Nephron (organoid): ENCODE results near the gene ITPR1.

Source experiments
- H3K27ac Mint-ChIP-seq, 3 experiments: 2 replicates each; pipeline ENCODE4 v1.8.0; 2020; ENCODE audit warnings: mixed read lengths in 3 of 3, mild to moderate bottlenecking in 2 of 3, moderate library complexity in 1 of 3
- H3K27me3 Mint-ChIP-seq: 2 replicates; pipeline ENCODE4 v1.8.0; 2021; ENCODE audit warnings: low read depth, mild to moderate bottlenecking, moderate library complexity, mixed read lengths
- H3K36me3 Mint-ChIP-seq: 2 replicates; pipeline ENCODE4 v1.8.0; 2020; ENCODE audit warnings: low read depth, mixed read lengths
- H3K4me1 Mint-ChIP-seq: 2 replicates; pipeline ENCODE4 v1.8.0; 2020; ENCODE audit warnings: mixed read lengths
- H3K4me3 Mint-ChIP-seq, 3 experiments: 2 replicates each; pipeline ENCODE4 v1.8.0; 2020; ENCODE audit warnings: mild to moderate bottlenecking in 3 of 3, mixed read lengths in 3 of 3, moderate library complexity in 2 of 3
- H3K9me3 Mint-ChIP-seq: 2 replicates; pipeline ENCODE4 v1.8.0; 2020; ENCODE audit warnings: mixed read lengths
- TF ChIP-seq, protein P1 (sequence below), 3 experiments: fragments of 200-600 bp; sonication (generic); IDR thresholded peaks; one replicate each; pipeline ENCODE4 v1.5.0; 2021; ENCODE audit warnings: antibody characterized with exemption in 3 of 3; ENCODE audit not compliant: unreplicated experiment in 3 of 3

ITPR1 gene

DNA sequence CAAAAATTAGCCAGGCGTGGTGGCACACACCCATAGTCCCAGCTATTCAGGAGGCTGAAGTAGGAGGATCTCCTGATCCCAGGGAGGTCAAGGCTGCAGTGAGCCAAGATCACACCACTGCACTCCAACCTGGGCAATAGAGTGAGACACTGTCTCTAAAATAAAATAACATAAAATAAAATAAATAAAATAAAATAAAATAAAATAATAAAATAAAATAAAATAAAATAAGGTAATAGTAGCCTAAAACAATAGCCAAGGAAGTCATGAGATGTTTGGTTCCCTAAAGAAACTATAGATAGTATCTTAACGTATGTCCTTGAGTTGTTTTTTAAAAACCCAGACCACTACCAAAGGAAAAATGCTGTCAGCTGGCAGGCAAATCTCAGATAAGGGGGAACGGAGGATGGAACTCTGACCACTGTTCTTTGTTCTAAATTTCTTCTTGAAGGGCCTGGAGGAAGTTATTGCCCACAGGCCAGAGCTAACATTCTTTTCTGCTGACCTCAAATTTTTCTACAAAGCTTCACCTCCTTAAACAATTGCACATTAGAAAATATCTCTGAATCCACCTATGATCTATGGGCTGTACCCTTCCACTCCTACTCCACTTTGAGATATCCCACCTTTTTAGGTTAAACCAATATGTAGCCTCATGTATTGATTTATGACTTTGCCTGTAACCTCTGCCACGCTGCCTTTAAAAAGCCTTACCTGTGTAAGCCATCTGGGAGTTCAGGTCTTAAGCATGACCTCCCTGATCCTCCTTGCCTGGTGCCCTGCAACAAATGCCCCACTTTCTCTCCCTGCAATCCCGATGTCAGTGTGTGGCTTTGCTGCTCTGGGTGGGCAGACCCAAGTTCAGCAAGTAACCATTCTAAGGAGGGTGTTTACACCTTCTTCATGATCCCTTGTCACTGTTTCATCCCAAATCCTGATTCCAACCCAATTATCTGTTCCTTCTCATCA is 359.9 kb downstream of the ITPR1 start:
- no peak overlapping the region for H3K27ac Mint-ChIP-seq
- H3K27me3 Mint-ChIP-seq: no peaks in the 10 kb centered on the region
- H3K9me3 Mint-ChIP-seq: no peaks in the 10 kb centered on the region
- H3K36me3 Mint-ChIP-seq: no peaks in the 10 kb centered on the region
- no peak overlapping the region for H3K4me3 Mint-ChIP-seq
- TF ChIP-seq, protein P1, sequence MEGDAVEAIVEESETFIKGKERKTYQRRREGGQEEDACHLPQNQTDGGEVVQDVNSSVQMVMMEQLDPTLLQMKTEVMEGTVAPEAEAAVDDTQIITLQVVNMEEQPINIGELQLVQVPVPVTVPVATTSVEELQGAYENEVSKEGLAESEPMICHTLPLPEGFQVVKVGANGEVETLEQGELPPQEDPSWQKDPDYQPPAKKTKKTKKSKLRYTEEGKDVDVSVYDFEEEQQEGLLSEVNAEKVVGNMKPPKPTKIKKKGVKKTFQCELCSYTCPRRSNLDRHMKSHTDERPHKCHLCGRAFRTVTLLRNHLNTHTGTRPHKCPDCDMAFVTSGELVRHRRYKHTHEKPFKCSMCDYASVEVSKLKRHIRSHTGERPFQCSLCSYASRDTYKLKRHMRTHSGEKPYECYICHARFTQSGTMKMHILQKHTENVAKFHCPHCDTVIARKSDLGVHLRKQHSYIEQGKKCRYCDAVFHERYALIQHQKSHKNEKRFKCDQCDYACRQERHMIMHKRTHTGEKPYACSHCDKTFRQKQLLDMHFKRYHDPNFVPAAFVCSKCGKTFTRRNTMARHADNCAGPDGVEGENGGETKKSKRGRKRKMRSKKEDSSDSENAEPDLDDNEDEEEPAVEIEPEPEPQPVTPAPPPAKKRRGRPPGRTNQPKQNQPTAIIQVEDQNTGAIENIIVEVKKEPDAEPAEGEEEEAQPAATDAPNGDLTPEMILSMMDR (IDR thresholded peaks at IDR 0.05; ENCODE audit: unreplicated experiment in 3 of 3): no peak
- peaks cover 32% of the 10 kb centered on the region for H3K4me1 Mint-ChIP-seq

DNA sequence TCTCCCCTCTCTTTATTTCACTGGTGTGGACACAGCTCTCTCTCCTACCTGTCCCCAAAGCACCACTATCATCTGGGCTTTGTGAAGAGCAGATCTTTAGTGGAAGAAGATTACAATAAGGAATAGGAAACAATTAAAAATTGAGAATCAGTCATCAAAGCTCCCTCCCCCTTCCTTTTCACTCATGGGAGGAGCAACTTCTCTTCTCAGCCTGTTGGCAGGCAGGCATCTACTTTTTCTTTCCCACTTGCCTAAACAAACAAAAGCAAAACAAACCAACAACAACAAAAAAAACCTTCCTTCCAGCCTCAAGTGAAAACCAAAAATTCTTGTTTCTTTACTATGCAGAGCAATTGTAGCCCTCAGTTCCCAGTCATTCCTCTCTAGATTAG is 360.6 kb downstream of the ITPR1 start:
- H3K27me3 Mint-ChIP-seq: no peaks in the 10 kb centered on the region
- no peaks in the 10 kb centered on the region for H3K9me3 Mint-ChIP-seq
- TF ChIP-seq, protein P1 (IDR thresholded peaks at IDR 0.05; ENCODE audit: unreplicated experiment in 3 of 3): no peak
- no peak overlapping the region for H3K27ac Mint-ChIP-seq
- H3K4me1 Mint-ChIP-seq: peaks cover 25% of the 10 kb centered on the region
- H3K4me3 Mint-ChIP-seq: no peak overlapping the region
- no peaks in the 10 kb centered on the region for H3K36me3 Mint-ChIP-seq

DNA sequence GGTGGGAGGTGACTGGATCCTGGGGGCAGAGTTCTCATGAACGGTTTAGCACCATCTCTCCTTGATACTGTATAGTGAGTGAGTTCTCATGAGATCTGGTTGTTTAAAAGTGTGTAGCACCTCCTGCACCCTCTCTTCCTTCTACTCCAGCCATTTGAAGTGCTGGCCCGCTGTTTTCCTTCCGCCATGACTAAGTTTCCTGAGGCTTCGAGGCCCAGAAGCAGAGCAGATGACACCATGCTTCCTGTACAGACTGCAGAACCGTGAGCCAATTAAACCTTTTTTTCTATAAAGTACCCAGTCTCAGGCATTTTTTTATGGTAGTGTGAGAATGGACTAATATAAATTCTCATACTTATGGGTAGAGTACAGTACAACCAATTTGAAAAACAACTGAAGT is 362.5 kb downstream of the ITPR1 start:
- no peaks in the 10 kb centered on the region for H3K27me3 Mint-ChIP-seq
- H3K36me3 Mint-ChIP-seq: peaks cover 4% of the 10 kb centered on the region
- H3K27ac Mint-ChIP-seq: no peak overlapping the region
- TF ChIP-seq, protein P1 (IDR thresholded peaks at IDR 0.05; ENCODE audit: unreplicated experiment in 3 of 3): no peak
- peaks cover 4% of the 10 kb centered on the region for H3K9me3 Mint-ChIP-seq
- H3K4me1 Mint-ChIP-seq: peaks cover 14% of the 10 kb centered on the region
- no peak overlapping the region for H3K4me3 Mint-ChIP-seq

DNA sequence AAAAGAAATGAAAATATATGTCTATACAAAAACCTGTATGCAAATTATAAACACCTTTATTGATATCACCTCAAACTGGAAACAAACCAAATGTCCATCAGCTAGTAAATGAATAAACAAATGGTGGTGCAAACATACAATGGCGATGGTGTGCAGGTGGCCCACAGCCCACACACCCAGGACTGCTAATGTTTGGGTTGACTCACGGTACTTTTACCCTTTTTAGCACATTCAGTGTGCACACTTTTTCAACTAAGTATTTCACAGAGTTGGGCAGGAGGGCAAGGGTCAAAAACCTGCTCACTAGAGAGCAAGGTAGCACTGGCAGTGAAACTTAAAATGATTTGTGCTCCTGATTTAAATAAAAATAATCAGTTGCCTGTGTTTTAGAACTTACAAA is 363.0 kb downstream of the ITPR1 start:
- H3K4me1 Mint-ChIP-seq: peaks cover 14% of the 10 kb centered on the region
- TF ChIP-seq, protein P1 (IDR thresholded peaks at IDR 0.05; ENCODE audit: unreplicated experiment in 3 of 3): no peak
- no peak overlapping the region for H3K4me3 Mint-ChIP-seq
- H3K9me3 Mint-ChIP-seq: peaks cover 6% of the 10 kb centered on the region
- peaks cover 4% of the 10 kb centered on the region for H3K36me3 Mint-ChIP-seq
- no peak overlapping the region for H3K27ac Mint-ChIP-seq
- no peaks in the 10 kb centered on the region for H3K27me3 Mint-ChIP-seq

DNA sequence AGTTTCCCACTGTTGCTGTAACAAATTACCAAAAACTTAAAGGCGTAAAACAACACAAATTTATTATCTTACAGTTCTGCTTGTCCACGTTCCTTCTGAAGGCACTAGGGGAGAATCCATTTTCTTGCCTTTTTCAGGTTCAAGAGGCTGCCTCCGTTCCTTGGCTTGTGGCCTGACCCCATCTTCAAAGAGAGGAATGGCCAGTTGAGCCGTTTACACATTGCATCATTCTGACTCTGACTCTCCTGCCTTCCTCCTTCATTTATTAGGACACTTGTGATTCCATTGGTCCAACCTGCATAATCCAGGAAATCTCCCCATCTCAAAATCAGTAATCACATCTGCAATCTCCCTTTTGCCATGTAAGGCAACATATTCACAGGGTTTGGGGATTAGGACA is 363.4 kb downstream of the ITPR1 start:
- no peaks in the 10 kb centered on the region for H3K27me3 Mint-ChIP-seq
- H3K36me3 Mint-ChIP-seq: peaks cover 4% of the 10 kb centered on the region
- TF ChIP-seq, protein P1 (IDR thresholded peaks at IDR 0.05; ENCODE audit: unreplicated experiment in 3 of 3): no peak
- H3K4me1 Mint-ChIP-seq: peaks cover 14% of the 10 kb centered on the region
- H3K4me3 Mint-ChIP-seq: no peak overlapping the region
- peak overlapping the region in 1 of 3 experiments; percentile 26 for H3K27ac Mint-ChIP-seq
- H3K9me3 Mint-ChIP-seq: peaks cover 9% of the 10 kb centered on the region

DNA sequence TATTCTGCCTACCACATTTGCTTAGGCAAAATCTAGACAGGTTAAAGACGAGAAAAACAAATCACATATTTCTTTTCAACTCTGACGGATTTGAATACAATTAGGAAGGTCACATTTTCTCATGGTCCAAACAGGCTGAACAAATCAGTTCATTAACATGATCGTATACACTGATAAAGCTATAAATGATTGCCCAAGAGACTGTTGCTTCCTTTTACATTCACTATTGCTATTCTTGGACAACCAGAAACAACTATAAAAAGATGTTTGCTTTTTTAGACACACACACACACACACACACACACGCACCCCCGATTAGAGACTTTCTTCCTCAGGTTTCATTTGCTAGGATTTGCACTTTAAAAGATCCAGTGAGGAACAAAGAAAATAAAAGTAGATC is 363.8 kb downstream of the ITPR1 start:
- peaks cover 13% of the 10 kb centered on the region for H3K9me3 Mint-ChIP-seq
- TF ChIP-seq, protein P1 (IDR thresholded peaks at IDR 0.05; ENCODE audit: unreplicated experiment in 3 of 3): no peak
- peaks cover 14% of the 10 kb centered on the region for H3K4me1 Mint-ChIP-seq
- H3K36me3 Mint-ChIP-seq: peaks cover 4% of the 10 kb centered on the region
- H3K27me3 Mint-ChIP-seq: no peaks in the 10 kb centered on the region
- H3K27ac Mint-ChIP-seq: peak overlapping the region in 1 of 3 experiments; percentile 26
- H3K4me3 Mint-ChIP-seq: no peak overlapping the region
